Chondrocyte (in vitro differentiated cells): ENCODE data around the gene YTHDF2. TPM values are rescaled to one million over a fixed set of nuclear protein-coding genes. Genes with fewer than 3 reads are reported as not detected.

ENCODE experiments used
- DNase-seq: peaks from one replicate; pipeline ENCODE4 v3.0.0; 2021; ENCODE audit warnings: mixed read lengths, low spot score
- H3K27ac Mint-ChIP-seq: one replicate; pipeline ENCODE4 v1.8.0; 2021; ENCODE audit warnings: mild to moderate bottlenecking, moderate library complexity, mixed read lengths; ENCODE audit not compliant: unreplicated experiment
- H3K27me3 Mint-ChIP-seq: 2 replicates; pipeline ENCODE4 v1.8.0; 2021; ENCODE audit warnings: low read depth, mixed read lengths
- H3K36me3 Mint-ChIP-seq: 2 replicates; pipeline ENCODE4 v1.8.0; 2021; ENCODE audit warnings: low read depth, mixed read lengths
- H3K4me1 Mint-ChIP-seq: 2 replicates; pipeline ENCODE4 v1.8.0; 2021; ENCODE audit warnings: low read depth, mild to moderate bottlenecking, mixed read lengths
- H3K4me3 Mint-ChIP-seq: one replicate; pipeline ENCODE4 v1.8.0; 2021; ENCODE audit warnings: mild to moderate bottlenecking, moderate library complexity, mixed read lengths; ENCODE audit not compliant: unreplicated experiment
- H3K9me3 Mint-ChIP-seq: 2 replicates; pipeline ENCODE4 v1.8.0; 2021; ENCODE audit warnings: low read depth, mixed read lengths
- CTCF ChIP-seq: fragments of 200-600 bp; sonication (generic); IDR thresholded peaks from 2 replicates; pipeline ENCODE4 v1.5.0; 2021; ENCODE audit warnings: antibody characterized with exemption, mild to moderate bottlenecking, moderate library complexity
- total RNA-seq: library from RNA; stranded (reverse); gene quantifications from 3 replicates; pipeline ENCODE4 v1.2.1, GENCODE V29; 2021

The YTHDF2 gene
- total RNA-seq, 1 donor from 2014 or later = 68.8 TPM

DNA sequence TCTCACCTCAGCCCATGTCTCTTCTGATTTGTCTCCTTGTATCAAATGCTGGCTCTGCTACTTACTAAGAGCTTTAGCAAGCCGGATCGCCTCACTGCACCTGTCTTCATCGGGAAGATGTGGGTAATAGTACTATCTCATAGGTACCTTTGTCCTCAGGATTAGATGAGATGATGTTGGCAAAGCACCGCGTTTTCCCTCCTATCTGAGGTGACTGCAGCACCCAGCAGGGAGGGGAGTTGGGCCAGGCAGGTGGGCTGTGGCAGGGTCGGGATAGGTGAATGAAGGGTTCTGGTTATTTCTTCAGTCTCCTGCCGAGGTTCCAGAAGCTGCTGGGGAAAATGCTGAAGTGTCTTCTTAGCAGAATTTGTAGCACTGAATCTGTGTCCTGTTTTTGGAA, 80.4 kb downstream of the YTHDF2 start:
- Mint-ChIP-seq H3K27ac (no peak overlapping the region), H3K27me3 (peaks cover 35% of the 10 kb centered on the region), H3K4me3 (no peak overlapping the region), H3K4me1 (peaks cover 15% of the 10 kb centered on the region), H3K36me3 (no peaks in the 10 kb centered on the region), H3K9me3 (no peaks in the 10 kb centered on the region)
- no peak for TF ChIP-seq CTCF
- no peak for DNase-seq

GRCh38 chr1:28819020-28819419, 82.3 kb downstream of the YTHDF2 start:
- H3K4me1 Mint-ChIP-seq = peaks cover 2% of the 10 kb centered on the region
- no peak for TF ChIP-seq CTCF
- H3K27ac Mint-ChIP-seq = no peak overlapping the region
- H3K27me3 Mint-ChIP-seq = peaks cover 21% of the 10 kb centered on the region
- no peaks in the 10 kb centered on the region for H3K9me3 Mint-ChIP-seq
- H3K36me3 Mint-ChIP-seq = no peaks in the 10 kb centered on the region
- no peak for DNase-seq
- H3K4me3 Mint-ChIP-seq = no peak overlapping the region

Other genes with a start within 250 kb of the YTHDF2 start
- 18.8 to 20.5 TPM (median 20.5 TPM) in 3 replicates for gene RCC1, start 230.9 kb upstream of the YTHDF2 start, total RNA-seq
- gene TRNAU1AP, start 183.9 kb upstream of the YTHDF2 start, total RNA-seq = 19.6 to 21.5 TPM (median 20.3 TPM) in 3 replicates
- 1.3 to 2.6 TPM (median 2.3 TPM) in 3 replicates for gene RAB42, start 144.7 kb upstream of the YTHDF2 start, total RNA-seq
- gene TAF12, start 93.9 kb upstream of the YTHDF2 start, total RNA-seq = 19.4 to 27.6 TPM (median 22.8 TPM) in 3 replicates
- gene RNU11, start 88.3 kb upstream of the YTHDF2 start, total RNA-seq = not detected in 3 replicates
- 10.9 to 12.6 TPM (median 12.4 TPM) in 3 replicates for gene GMEB1, start 68.2 kb upstream of the YTHDF2 start, total RNA-seq
- 0.10 to 0.22 TPM (median 0.15 TPM) in 3 replicates for gene OPRD1, start 75.2 kb downstream of the YTHDF2 start, total RNA-seq
- 11.5 to 18.3 TPM (median 17.7 TPM) in 3 replicates for gene EPB41, start 177.6 kb downstream of the YTHDF2 start, total RNA-seq